ENCODE data around the gene VKORC1.

DNA sequence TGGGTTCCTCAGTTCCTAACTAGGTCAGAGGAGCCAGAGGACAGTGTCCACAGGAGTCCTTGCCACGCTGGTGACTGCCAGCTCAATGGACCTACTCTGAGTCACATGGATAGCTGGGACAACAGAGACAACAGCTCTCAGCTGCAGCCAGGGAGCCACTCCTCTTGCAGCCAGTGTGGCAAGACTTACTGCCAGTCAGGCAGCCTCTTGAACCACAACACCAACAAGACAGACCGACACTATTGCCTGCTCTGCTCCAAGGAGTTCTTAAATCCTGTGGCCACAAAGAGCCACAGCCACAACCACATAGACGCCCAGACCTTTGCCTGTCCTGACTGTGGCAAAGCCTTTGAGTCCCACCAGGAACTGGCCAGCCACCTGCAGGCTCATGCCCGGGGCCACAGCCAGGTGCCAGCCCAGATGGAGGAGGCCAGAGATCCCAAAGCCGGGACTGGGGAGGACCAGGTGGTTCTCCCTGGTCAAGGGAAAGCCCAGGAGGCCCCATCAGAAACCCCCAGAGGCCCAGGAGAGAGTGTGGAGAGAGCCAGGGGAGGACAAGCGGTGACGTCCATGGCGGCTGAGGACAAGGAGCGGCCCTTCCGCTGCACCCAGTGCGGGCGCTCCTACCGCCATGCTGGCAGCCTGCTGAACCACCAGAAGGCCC lies 13.7 kb downstream of the VKORC1 start:
- TF ChIP-seq, protein P1, sequence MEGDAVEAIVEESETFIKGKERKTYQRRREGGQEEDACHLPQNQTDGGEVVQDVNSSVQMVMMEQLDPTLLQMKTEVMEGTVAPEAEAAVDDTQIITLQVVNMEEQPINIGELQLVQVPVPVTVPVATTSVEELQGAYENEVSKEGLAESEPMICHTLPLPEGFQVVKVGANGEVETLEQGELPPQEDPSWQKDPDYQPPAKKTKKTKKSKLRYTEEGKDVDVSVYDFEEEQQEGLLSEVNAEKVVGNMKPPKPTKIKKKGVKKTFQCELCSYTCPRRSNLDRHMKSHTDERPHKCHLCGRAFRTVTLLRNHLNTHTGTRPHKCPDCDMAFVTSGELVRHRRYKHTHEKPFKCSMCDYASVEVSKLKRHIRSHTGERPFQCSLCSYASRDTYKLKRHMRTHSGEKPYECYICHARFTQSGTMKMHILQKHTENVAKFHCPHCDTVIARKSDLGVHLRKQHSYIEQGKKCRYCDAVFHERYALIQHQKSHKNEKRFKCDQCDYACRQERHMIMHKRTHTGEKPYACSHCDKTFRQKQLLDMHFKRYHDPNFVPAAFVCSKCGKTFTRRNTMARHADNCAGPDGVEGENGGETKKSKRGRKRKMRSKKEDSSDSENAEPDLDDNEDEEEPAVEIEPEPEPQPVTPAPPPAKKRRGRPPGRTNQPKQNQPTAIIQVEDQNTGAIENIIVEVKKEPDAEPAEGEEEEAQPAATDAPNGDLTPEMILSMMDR (conservative IDR thresholded peaks at IDR 0.05): no peak
- TF ChIP-seq ZFX (IDR thresholded peaks at IDR 0.05): no peak

Measured in C4-2B (cell line).